H1 (cell line): ENCODE data around the gene NRXN3. TPM values are rescaled to one million over a fixed set of nuclear protein-coding genes. Genes with fewer than 3 reads are reported as not detected.
A peak's percentile ranks its signal among the peaks of the same experiment; 100 is the strongest.

Experiments
- CTCF ChIA-PET: fragments of 300-600 bp; sonication (Branson Sonifier 250); formaldehyde crosslinking; loops from one replicate; lab custom pipeline; 2021; ENCODE audit not compliant: partially characterized antibody; lab: Charles Lee
- POLR2A ChIA-PET: fragments of 300-600 bp; sonication (Branson Sonifier 250); formaldehyde crosslinking; loops from one replicate; lab custom pipeline; 2021; ENCODE audit warnings: inconsistent platforms; ENCODE audit not compliant: partially characterized antibody; lab: Charles Lee
- DNase-seq, 2 experiments: peaks; one replicate each; pipeline versions ENCODE4 v3.0.0 to v3.0.0-alpha.2; 2010 to 2022; ENCODE audit warnings: low spot score in 2 of 2, low read depth in 1 of 2, mixed read lengths in 1 of 2
- FAIRE-seq: peaks from 2 replicates; lab custom pipeline; 2011; peaks lifted over from hg19 to GRCh38; lab: Jason Lieb, UNC
- H2AFZ ChIP-seq: 2 replicates; pipeline ENCODE4 v1.8.1; 2012; ENCODE audit warnings: low read length, inconsistent platforms
- H2AK5ac ChIP-seq: 2 replicates; pipeline ENCODE4 v1.6.1; 2013; ENCODE audit warnings: low read depth, low read length
- H2BK120ac ChIP-seq: replicated peaks from 2 replicates; pipeline ENCODE3; 2013; ENCODE audit warnings: low read depth, low read length, inconsistent platforms
- H2BK12ac ChIP-seq: 2 replicates; pipeline ENCODE4 v1.6.1; 2013; ENCODE audit warnings: low read depth, low read length
- H2BK15ac ChIP-seq: 2 replicates; pipeline ENCODE4 v1.6.1; 2013; ENCODE audit warnings: low read length
- H2BK20ac ChIP-seq: 2 replicates; pipeline ENCODE4 v1.6.1; 2013; ENCODE audit warnings: low read length
- H2BK5ac ChIP-seq: 2 replicates; pipeline ENCODE4 v1.6.1; 2013; ENCODE audit warnings: low read depth, low read length
- H3K14ac ChIP-seq: 2 replicates; pipeline ENCODE4 v1.6.1; 2013; ENCODE audit warnings: inconsistent platforms; ENCODE audit not compliant: insufficient read length
- H3K18ac ChIP-seq: 2 replicates; pipeline ENCODE4 v1.6.1; 2013; ENCODE audit warnings: low read length; ENCODE audit errors: extremely low read depth
- H3K23ac ChIP-seq: 2 replicates; pipeline ENCODE4 v1.6.1; 2013; ENCODE audit warnings: inconsistent platforms; ENCODE audit not compliant: insufficient read length
- H3K23me2 ChIP-seq: 2 replicates; pipeline ENCODE4 v1.6.1; 2013; ENCODE audit warnings: low read depth, low read length
- H3K27ac ChIP-seq: 2 replicates; pipeline ENCODE4 v1.6.1; 2011; ENCODE audit warnings: low read depth, low read length, inconsistent platforms
- H3K27me3 ChIP-seq, 4 experiments: replicated peaks in 1 of 4; 1 replicate in 1 of 4; 2 replicates in 3 of 4; pipeline versions ENCODE4 v1.6.1 to v1.8.1; 2011 to 2013; ENCODE audit warnings: low read length in 3 of 4, mild to moderate bottlenecking in 3 of 4, inconsistent platforms in 2 of 4, mixed read lengths in 2 of 4, moderate library complexity in 1 of 4; ENCODE audit not compliant: control insufficient read depth in 3 of 4, insufficient read depth in 3 of 4; ENCODE audit errors: extremely low read depth in 1 of 4
- H3K36me3 ChIP-seq, 4 experiments: 2 replicates each; pipeline versions ENCODE4 v1.6.1 to v1.8.1; 2011 to 2013; ENCODE audit warnings: mild to moderate bottlenecking in 4 of 4, low read length in 3 of 4, moderate library complexity in 2 of 4, control low read depth in 1 of 4, inconsistent platforms in 1 of 4; ENCODE audit not compliant: insufficient read depth in 4 of 4, control insufficient read depth in 2 of 4
- H3K4ac ChIP-seq: replicated peaks from 2 replicates; pipeline ENCODE3; 2013; ENCODE audit warnings: low read length, low read depth, mixed read lengths, inconsistent platforms; ENCODE audit not compliant: insufficient read length
- H3K4me1 ChIP-seq, 4 experiments: replicated peaks in 1 of 4; 1 replicate in 1 of 4; 2 replicates in 3 of 4; pipeline versions ENCODE4 v1.6.1 to v1.8.1; 2011 to 2013; ENCODE audit warnings: low read length in 3 of 4, inconsistent platforms in 2 of 4, mixed read lengths in 1 of 4; ENCODE audit not compliant: insufficient read depth in 4 of 4, control insufficient read depth in 3 of 4
- H3K4me2 ChIP-seq, 2 experiments: 2 replicates each; pipeline versions ENCODE4 v1.6.1 to v1.8.1; 2011 to 2013; ENCODE audit warnings: low read depth in 2 of 2, low read length in 2 of 2, control low read depth in 1 of 2, inconsistent platforms in 1 of 2, mild to moderate bottlenecking in 1 of 2; ENCODE audit not compliant: insufficient read depth in 1 of 2
- H3K4me3 ChIP-seq, 4 experiments: fragments of 200-600, 300-600 bp in 1 of 4; sonication (generic), shearing (Covaris generic), sonication (Bioruptor Twin) in 1 of 4; 2 replicates each; pipeline versions ENCODE4 v1.5.1 to v1.8.1; 2011 to 2016; ENCODE audit warnings: low read length in 4 of 4, low read depth in 3 of 4, control low read depth in 2 of 4, inconsistent platforms in 2 of 4, mild to moderate bottlenecking in 2 of 4, mixed read lengths in 1 of 4, moderate library complexity in 1 of 4; ENCODE audit not compliant: insufficient read depth in 2 of 4; ENCODE audit errors: extremely low read depth in 1 of 4
- H3K56ac ChIP-seq: replicated peaks from 2 replicates; pipeline ENCODE3; 2013; ENCODE audit warnings: low read depth, mild to moderate bottlenecking, mixed read lengths, low read length, inconsistent platforms; ENCODE audit not compliant: insufficient read length
- H3K79me1 ChIP-seq: 2 replicates; pipeline ENCODE4 v1.6.1; 2013; ENCODE audit warnings: low read depth, low read length, control low read depth
- H3K79me2 ChIP-seq, 2 experiments: 2 replicates each; pipeline versions ENCODE4 v1.6.1 to v1.8.1; 2012 to 2013; ENCODE audit warnings: low read length in 2 of 2, mild to moderate bottlenecking in 2 of 2, inconsistent platforms in 1 of 2; ENCODE audit not compliant: insufficient read depth in 2 of 2, control insufficient read depth in 1 of 2
- H3K9ac ChIP-seq, 4 experiments: replicated peaks in 1 of 4; 1 replicate in 1 of 4; 2 replicates in 3 of 4; pipeline versions ENCODE4 v1.6.1 to v1.8.1; 2011 to 2013; ENCODE audit warnings: low read depth in 3 of 4, low read length in 3 of 4, control low read depth in 2 of 4, mild to moderate bottlenecking in 2 of 4, moderate library complexity in 2 of 4, inconsistent platforms in 1 of 4; ENCODE audit errors: extremely low read depth in 1 of 4
- H3K9me3 ChIP-seq, 2 experiments: 2 replicates each; pipeline versions ENCODE4 v1.6.1 to v1.8.1; 2012 to 2013; ENCODE audit warnings: mild to moderate bottlenecking in 2 of 2, moderate library complexity in 2 of 2, control low read depth in 1 of 2, inconsistent platforms in 1 of 2, low read depth in 1 of 2, low read length in 1 of 2, mixed read lengths in 1 of 2; ENCODE audit not compliant: insufficient read depth in 2 of 2
- H4K20me1 ChIP-seq, 2 experiments: replicated peaks in 1 of 2; 2 replicates each; pipeline versions ENCODE3 to v1.8.1; 2011 to 2013; ENCODE audit warnings: inconsistent platforms in 2 of 2, low read length in 2 of 2, mild to moderate bottlenecking in 1 of 2; ENCODE audit not compliant: insufficient read depth in 2 of 2, control insufficient read depth in 1 of 2
- H4K5ac ChIP-seq: 2 replicates; pipeline ENCODE4 v1.6.1; 2013; ENCODE audit warnings: low read length, low read depth, mixed read lengths, inconsistent platforms; ENCODE audit not compliant: insufficient read length
- H4K8ac ChIP-seq: 2 replicates; pipeline ENCODE4 v1.8.0; 2013; ENCODE audit warnings: mild to moderate bottlenecking, moderate library complexity, low read length, inconsistent platforms; ENCODE audit not compliant: insufficient read depth; ENCODE audit errors: extremely low read depth
- H4K91ac ChIP-seq: replicated peaks from 2 replicates; pipeline ENCODE3; 2013; ENCODE audit warnings: low read length, mixed read lengths, inconsistent platforms; ENCODE audit not compliant: insufficient read length
- ASH2L ChIP-seq: fragments of 200-600, 300-600 bp; sonication (generic); IDR thresholded peaks from one replicate; pipeline ENCODE4 v1.7.1; 2017; ENCODE audit warnings: low read length
- CTBP2 ChIP-seq: IDR thresholded peaks from 2 replicates; pipeline ENCODE4 v1.7.0; 2011; ENCODE audit warnings: borderline replicate concordance, mild to moderate bottlenecking, moderate library complexity, mixed read lengths, low read length; ENCODE audit not compliant: insufficient read depth, insufficient read length
- E2F6 ChIP-seq: IDR thresholded peaks from 2 replicates; pipeline ENCODE4 v1.6.1; 2012; ENCODE audit warnings: inconsistent platforms
- EP300 ChIP-seq, 2 experiments: IDR thresholded peaks; 1 replicate in 1 of 2; 2 replicates in 1 of 2; pipeline ENCODE4 v1.6.1; 2011 to 2012; ENCODE audit warnings: low read depth in 2 of 2, low read length in 2 of 2, mild to moderate bottlenecking in 2 of 2, borderline replicate concordance in 1 of 2, inconsistent platforms in 1 of 2, moderate library complexity in 1 of 2
- HDAC2 ChIP-seq, 2 experiments: fragments of 300-600 bp in 1 of 2; sonication (generic) in 1 of 2; IDR thresholded peaks; 2 replicates each; pipeline ENCODE4 v1.6.1; 2011 to 2012; ENCODE audit warnings: low read depth in 2 of 2, low read length in 2 of 2, mild to moderate bottlenecking in 2 of 2, moderate library complexity in 2 of 2, borderline replicate concordance in 1 of 2, inconsistent platforms in 1 of 2
- PHF8 ChIP-seq: fragments of 200-600 bp; sonication (generic); conservative IDR thresholded peaks from 2 replicates; pipeline ENCODE4 v1.7.1; 2012; ENCODE audit warnings: low read depth, mild to moderate bottlenecking, inconsistent platforms, low read length, moderate library complexity
- POLR2A ChIP-seq, 2 experiments: IDR thresholded peaks; 1 replicate in 1 of 2; 2 replicates in 1 of 2; pipeline ENCODE4 v1.6.1; 2011; ENCODE audit warnings: low read depth in 2 of 2, low read length in 2 of 2, mild to moderate bottlenecking in 2 of 2; ENCODE audit errors: control extremely low read depth in 1 of 2
- RAD21 ChIP-seq, 2 experiments: IDR thresholded peaks in 1 of 2; conservative IDR thresholded peaks in 1 of 2; 2 replicates each; pipeline ENCODE4 v1.6.1; 2011; ENCODE audit warnings: low read depth in 2 of 2, low read length in 2 of 2, improper control_type of control experiment in 1 of 2, inconsistent platforms in 1 of 2, mild to moderate bottlenecking in 1 of 2, moderate library complexity in 1 of 2
- RBBP5 ChIP-seq: IDR thresholded peaks from 2 replicates; pipeline ENCODE4 v1.7.1; 2012; ENCODE audit warnings: low read depth, mild to moderate bottlenecking, inconsistent platforms, low read length, moderate library complexity, borderline replicate concordance
- YY1 ChIP-seq: IDR thresholded peaks from 2 replicates; pipeline ENCODE4 v1.6.1; 2011; ENCODE audit warnings: low read depth, mild to moderate bottlenecking, low read length
- ZNF274 ChIP-seq: IDR thresholded peaks from 2 replicates; pipeline ENCODE4 v1.7.0; 2012; ENCODE audit warnings: low read length, borderline replicate concordance; ENCODE audit errors: extremely low read depth
- WGBS, 2 experiments: shearing (Covaris generic) in 1 of 2; methylation state at CpG; one replicate each; pipeline versions ENCODE4 v1.1.6 to v1.1.7; 2013 to 2015; ENCODE audit warnings: low lambda C conversion rate in 2 of 2, mixed read lengths in 2 of 2, inconsistent platforms in 1 of 2, low coverage in 1 of 2, missing lambda C conversion rate in 1 of 2; ENCODE audit not compliant: insufficient replicate concordance in 2 of 2, insufficient coverage in 1 of 2, insufficient read length in 1 of 2; ENCODE audit errors: extremely low coverage in 1 of 2, missing lambda C conversion rate in 1 of 2; 5-methylcytosine and 5-hydroxymethylcytosine counted together
- polyA plus RNA-seq, 7 experiments: library from polyadenylated mRNA; depleted of rRNA in 3 of 7; stranded (reverse) in 5 of 7; unstranded in 2 of 7; fragments of >200 nt in 5 of 7; fragments of 200-250 nt in 2 of 7; gene quantifications; 1 replicate in 5 of 7; 2 replicates in 1 of 7; 4 replicates in 1 of 7; pipeline versions ENCODE4 v1.2.1 to v1.2.3, GENCODE V29; 2011 to 2013; ENCODE audit warnings: missing spikeins in 2 of 7, mixed read lengths in 2 of 7
- total RNA-seq: library from RNA; stranded (reverse); fragmentation: NEBNext Ultra II Directional; extraction: Animal tissue kit (Norgen Biotek cat#: 25700); gene quantifications from 2 replicates; pipeline ENCODE4 v1.2.1, GENCODE V29; 2021

NRXN3 gene
- total and polyA plus RNA-seq, 2 of the 8 experiments (the other 6 are each of a cell fraction or from before 2014, with no cell fraction given), result 2.6 to 4.1 TPM

GRCh38 chr14:79378020-79378419 lies 1207.8 kb downstream of the NRXN3 start:
- Histone ChIP-seq H3K36me3 (no peaks in the 10 kb centered on the region), H2BK15ac (no peak overlapping the region), H3K79me2 (no peaks in the 10 kb centered on the region), H4K5ac (no peak overlapping the region), H3K27ac (0 out of 2 replicates have a peak overlapping the region, but pooled peaks have one; percentile 43), H3K9me3 (no peaks in the 10 kb centered on the region), H2BK20ac (peak overlapping the region; percentile 95), H3K27me3 (no peaks in the 10 kb centered on the region), H2AK5ac (no peak overlapping the region), H3K4me1 (peaks cover 4 to 27% (median 18%) of the 10 kb centered on the region in 4 experiments; a peak in 5 of 7 replicates), H2BK12ac (no peak overlapping the region), H4K8ac (no peak overlapping the region), H3K14ac (no peak overlapping the region), H2BK5ac (peak overlapping the region; percentile 89), H3K23me2 (no peaks in the 10 kb centered on the region; the same call in none of the 2 replicates), H2AFZ (no peak overlapping the region), H2BK120ac (peak overlapping the region; percentile 8), H3K4me3 (peak overlapping the region in 1 of 4 experiments; percentile 28; a peak in 1 of 8 replicates), H4K91ac (no peak overlapping the region), H4K20me1 (no peaks in the 10 kb centered on the region), H3K18ac (peak overlapping the region; percentile 38; the same call in 1 of the 2 replicates), H3K9ac (no peak overlapping the region), H3K56ac (no peak overlapping the region), H3K79me1 (no peaks in the 10 kb centered on the region), H3K4me2 (peak overlapping the region; percentile 50 to 54), H3K4ac (no peak overlapping the region), H3K23ac (no peak overlapping the region)
- CTCF ChIA-PET, result interaction anchor here (1.2 kb wide), 1 partner anchor 169 kb away, joined by 3 read pairs; no protein-coding TSS in a partner anchor
- FAIRE-seq (peak; percentile 88), DNase-seq (peak; percentile 47 to 59)
- WGBS, 2 experiments, result 0% methylated on average over 2 of the region's 2 CpGs; no CpG with 5 or more reads in 1 of the 2 experiments
- POLR2A ChIA-PET, result no interaction called here
- TF ChIP-seq E2F6, result no peak
- no peak for TF ChIP-seq ZNF274
- peak in 1 of 2 experiments; percentile 27; a peak in 1 of 3 replicates for TF ChIP-seq POLR2A (IDR thresholded peaks at IDR 0.05; ENCODE audit: control extremely low read depth in 1 of 2, low read depth in 2 of 2, low read length in 2 of 2)
- peak; percentile 52; the same call in 1 of the 2 replicates for TF ChIP-seq YY1
- TF ChIP-seq RAD21 (IDR thresholded peaks at IDR 0.05 in 1 of 2, conservative IDR thresholded peaks at IDR 0.05 in 1 of 2; ENCODE audit: low read depth in 2 of 2, low read length in 2 of 2), result peak in 1 of 2 experiments; percentile 2; a peak in 1 of 4 replicates
- peak; percentile 32 for TF ChIP-seq CTBP2
- no peak for TF ChIP-seq EP300 (IDR thresholded peaks at IDR 0.05; ENCODE audit: borderline replicate concordance in 1 of 2, low read depth in 2 of 2, low read length in 2 of 2)
- TF ChIP-seq HDAC2 (IDR thresholded peaks at IDR 0.05; ENCODE audit: borderline replicate concordance in 1 of 2, low read depth in 2 of 2, low read length in 2 of 2), result peak; percentile 25 to 38; a peak in 1 of 4 replicates
- peak; percentile 57 for TF ChIP-seq ASH2L
- no peak for TF ChIP-seq PHF8
- 0 out of 2 replicates have a peak, but pooled peaks have one; percentile 30 for TF ChIP-seq RBBP5
